LNCAP (cell line): Measurements from ENCODE around the gene STPG3.

Experiments
- CTCF ChIP-seq: fragments of 450-650 bp; IDR thresholded peaks from 2 replicates; pipeline ENCODE4 v1.5.1; 2017; ENCODE audit warnings: mild to moderate bottlenecking

Gene STPG3

GRCh38 chr9:137252555-137253506 is 1.7 kb downstream of the STPG3 start:
- no peak for TF ChIP-seq CTCF

GRCh38 chr9:137253717-137254623 is 2.9 kb downstream of the STPG3 start:
- TF ChIP-seq CTCF = no peak

- no peak for TF ChIP-seq CTCF
Measured at GRCh38 chr9:137254624-137255447, 3.8 kb downstream of the STPG3 start, which contains the start of gene NELFB. NELFB (plus strand) TSS chr9:137255327.

- no peak for TF ChIP-seq CTCF
Measured at GRCh38 chr9:137255448-137256114, 4.5 kb downstream of the STPG3 start.

GRCh38 chr9:137256362-137256761 is 5.3 kb downstream of the STPG3 start:
- no peak for TF ChIP-seq CTCF

GRCh38 chr9:137256856-137257255 is 5.8 kb downstream of the STPG3 start:
- TF ChIP-seq CTCF = no peak
